Esophagus mucosa (tissue), 1 donor: ENCODE results near the gene FRA10AC1. TPM values are rescaled to one million over a fixed set of nuclear protein-coding genes. Genes with fewer than 3 reads are reported as not detected.
A peak's percentile ranks its signal among the peaks of the same experiment; 100 is the strongest.
"Not testable (repeated sequence)": the region's sequence is repeated elsewhere in the genome, so short reads cannot be mapped to it uniquely, and the experiment has no call there.

Experiments used
- ATAC-seq: fragments of 200-7000 bp; cut with Tn5 transposase; one replicate; pipeline ENCODE4 v1.9.1; 2020
- total RNA-seq: library from RNA; stranded (reverse); gene quantifications from one replicate; pipeline ENCODE4 v1.2.4, GENCODE V29; 2023
- donor health status: DM: yes; HTN: yes; CAD: no.

Gene FRA10AC1
- total RNA-seq, 1 donor from 2014 or later, result 11.8 TPM

GRCh38 chr10:93701866-93702209, 554 bp downstream of the FRA10AC1 start:
- ATAC-seq, result peak; percentile 33

GRCh38 chr10:93697207-93697606, 5.2 kb downstream of the FRA10AC1 start:
- no peak for ATAC-seq

GRCh38 chr10:93696582-93696981, 5.8 kb downstream of the FRA10AC1 start:
- ATAC-seq, result not testable (repeated sequence)

GRCh38 chr10:93695740-93696139, 6.7 kb downstream of the FRA10AC1 start:
- no peak for ATAC-seq

GRCh38 chr10:93687737-93688136, 14.7 kb downstream of the FRA10AC1 start:
- ATAC-seq, result no peak

GRCh38 chr10:93680412-93681047, 21.9 kb downstream of the FRA10AC1 start:
- peak; percentile 60 for ATAC-seq

GRCh38 chr10:93678805-93679587, 23.4 kb downstream of the FRA10AC1 start:
- ATAC-seq, result no peak

GRCh38 chr10:93678386-93678785, 24.0 kb downstream of the FRA10AC1 start:
- ATAC-seq, result no peak

GRCh38 chr10:93673791-93674190, 28.6 kb downstream of the FRA10AC1 start:
- no peak for ATAC-seq

- no peak for ATAC-seq
Observed at GRCh38 chr10:93672890-93673289, 29.5 kb downstream of the FRA10AC1 start.

- ATAC-seq, result no peak
Observed at GRCh38 chr10:93672022-93672678, 30.2 kb downstream of the FRA10AC1 start.

- no peak for ATAC-seq
Observed at GRCh38 chr10:93671042-93671441, 31.4 kb downstream of the FRA10AC1 start.

- no peak for ATAC-seq
Observed at GRCh38 chr10:93670372-93670771, 32.0 kb downstream of the FRA10AC1 start.

GRCh38 chr10:93667795-93668194, 34.6 kb downstream of the FRA10AC1 start:
- ATAC-seq, result no peak

- ATAC-seq, result no peak
Observed at GRCh38 chr10:93666030-93666429, 36.4 kb downstream of the FRA10AC1 start.

GRCh38 chr10:93657757-93658156, 44.6 kb downstream of the FRA10AC1 start:
- ATAC-seq, result no peak

GRCh38 chr10:93656155-93656554, 46.2 kb downstream of the FRA10AC1 start:
- no peak for ATAC-seq

GRCh38 chr10:93654201-93654600, 48.2 kb downstream of the FRA10AC1 start:
- no peak for ATAC-seq

- no peak for ATAC-seq
Observed at GRCh38 chr10:93652857-93653256, 49.5 kb downstream of the FRA10AC1 start.

- ATAC-seq, result no peak
Observed at GRCh38 chr10:93639791-93640190, 62.6 kb downstream of the FRA10AC1 start.

- ATAC-seq, result no peak
Observed at GRCh38 chr10:93630625-93631557, 71.5 kb downstream of the FRA10AC1 start.

GRCh38 chr10:93629647-93630305, 72.6 kb downstream of the FRA10AC1 start:
- ATAC-seq, result no peak
